GM13976 (cell line): Measurements from ENCODE around the gene NAT10.
"Not testable (repeated sequence)": the region's sequence is repeated elsewhere in the genome, so short reads cannot be mapped to it uniquely, and the experiment has no call there.

Experiments used
- DNase-seq: peaks from one replicate; pipeline ENCODE4 v3.0.0; 2012; ENCODE audit warnings: low spot score
- CTCF ChIP-seq: IDR thresholded peaks from 2 replicates; pipeline ENCODE4 v1.5.1; 2012; ENCODE audit warnings: borderline replicate concordance, mild to moderate bottlenecking; ENCODE audit not compliant: insufficient read depth; ENCODE audit errors: extremely low read depth, missing control alignments, control extremely low read depth
- in situ Hi-C: fragments of 300-500 bp; cut with MboI; formaldehyde crosslinking; loops from one replicate; pipeline ENCODE4 v1.12.0; 2022; ENCODE audit warnings: low sequenced_read_pairs, mixed read lengths, inconsistent platforms; ENCODE audit not compliant: unreplicated experiment

NAT10 gene

DNA sequence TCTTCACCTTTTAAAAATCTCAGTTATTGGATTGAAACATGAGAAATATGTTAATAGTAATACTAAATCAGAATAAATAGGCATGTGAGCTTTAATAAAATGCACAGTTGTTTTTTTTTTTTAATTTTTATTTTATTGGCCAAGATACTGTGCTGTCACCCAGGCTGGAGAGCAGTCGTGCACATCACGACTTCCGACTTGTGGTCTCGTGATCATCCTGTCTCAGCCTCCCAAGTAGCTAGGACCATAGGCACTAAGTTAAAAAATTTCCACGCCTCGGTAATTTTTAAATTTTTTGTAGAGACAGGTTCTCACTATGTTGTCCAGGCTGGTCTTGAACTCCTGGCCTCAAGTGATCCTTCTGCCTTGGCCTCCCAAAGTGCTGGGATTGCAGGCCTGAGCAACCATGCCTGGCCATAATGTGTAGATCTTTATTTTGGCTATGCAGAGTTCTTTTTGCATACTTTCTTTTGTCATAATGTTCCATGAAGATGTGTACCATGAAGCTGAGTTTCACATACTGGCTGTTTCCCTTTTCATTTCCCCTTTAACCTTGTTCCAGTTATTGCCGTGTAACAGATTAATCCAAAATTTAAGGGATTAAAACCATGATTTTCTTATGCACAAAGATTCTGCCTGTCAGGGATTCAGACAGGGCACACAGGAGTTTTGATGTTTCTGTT lies 37.9 kb upstream of the NAT10 start:
- in situ Hi-C loops: no loop called here
- no peak for DNase-seq
- TF ChIP-seq CTCF: no peak

DNA sequence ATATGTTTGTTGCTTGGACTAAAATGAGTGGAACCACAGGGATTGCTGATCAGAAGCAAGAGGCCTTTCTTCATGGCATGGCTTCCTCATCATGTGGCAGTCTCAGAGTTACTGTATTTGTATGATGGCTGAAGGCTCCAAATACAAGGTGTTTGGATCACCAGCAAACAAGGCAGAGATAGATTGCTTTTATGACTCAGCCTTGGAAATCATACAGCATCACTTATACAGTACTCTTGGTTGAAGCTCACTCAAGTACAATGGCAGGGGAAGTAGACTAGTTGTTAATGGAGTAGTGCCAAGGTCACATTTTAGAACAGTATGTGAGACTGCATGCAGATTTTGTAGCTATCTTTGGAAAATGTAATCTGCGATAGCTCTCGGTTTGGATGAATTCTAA lies 37.3 kb upstream of the NAT10 start:
- no peak for DNase-seq
- in situ Hi-C loops: no loop called here
- no peak for TF ChIP-seq CTCF

DNA sequence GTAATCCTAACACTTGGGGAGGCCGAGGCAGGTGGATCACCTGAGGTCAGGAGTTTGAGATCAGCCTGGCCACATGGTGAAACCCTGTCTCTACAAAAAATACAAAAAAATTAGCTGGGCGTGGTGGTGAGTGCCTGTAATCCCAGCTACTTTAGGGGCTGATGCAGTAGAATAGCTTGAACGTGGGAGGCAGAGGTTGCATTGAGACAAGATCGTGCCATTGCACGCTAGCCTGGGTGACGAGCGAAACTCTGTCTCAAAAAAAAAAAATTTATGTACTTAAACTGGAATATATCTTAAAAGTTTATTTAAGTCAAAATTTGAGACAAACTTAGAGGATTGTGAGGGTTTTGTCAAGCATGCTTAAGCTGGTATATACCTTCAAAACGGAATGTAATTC lies 34.1 kb upstream of the NAT10 start:
- DNase-seq, in situ Hi-C loops: not testable (repeated sequence)

GRCh38 chr11:34072041-34072440 lies 33.4 kb upstream of the NAT10 start:
- DNase-seq: no peak
- TF ChIP-seq CTCF: no peak
- in situ Hi-C loops: no loop called here

- no peak for DNase-seq
- no peak for TF ChIP-seq CTCF
- in situ Hi-C loops: no loop called here
Measured at GRCh38 chr11:34072832-34073231, 32.6 kb upstream of the NAT10 start.

- in situ Hi-C loops: no loop called here
- no peak for DNase-seq
- TF ChIP-seq CTCF: no peak
Measured at GRCh38 chr11:34074391-34074790, 31.0 kb upstream of the NAT10 start.

GRCh38 chr11:34075178-34075820 lies 30.1 kb upstream of the NAT10 start:
- TF ChIP-seq CTCF: no peak
- DNase-seq: no peak
- in situ Hi-C loops: no loop called here
